Nephron progenitor cell (in vitro differentiated cells): ENCODE measurements around the gene EFHC1.

Source experiments
- DNase-seq: peaks from one replicate; pipeline ENCODE4 v3.0.0; 2021
- H3K27ac Mint-ChIP-seq: 2 replicates; pipeline ENCODE4 v1.8.0; 2021; ENCODE audit warnings: mild to moderate bottlenecking, moderate library complexity, mixed read lengths
- H3K27me3 Mint-ChIP-seq: 2 replicates; pipeline ENCODE4 v1.8.0; 2021; ENCODE audit warnings: mild to moderate bottlenecking, low read depth, mixed read lengths; ENCODE audit not compliant: poor library complexity
- H3K36me3 Mint-ChIP-seq: 2 replicates; pipeline ENCODE4 v1.8.0; 2021; ENCODE audit warnings: low read depth, mixed read lengths
- H3K4me1 Mint-ChIP-seq: 2 replicates; pipeline ENCODE4 v1.8.0; 2021; ENCODE audit warnings: mixed read lengths
- H3K4me3 Mint-ChIP-seq: 2 replicates; pipeline ENCODE4 v1.8.0; 2021; ENCODE audit warnings: mild to moderate bottlenecking, moderate library complexity, mixed read lengths
- H3K9me3 Mint-ChIP-seq: 2 replicates; pipeline ENCODE4 v1.8.0; 2021; ENCODE audit warnings: mild to moderate bottlenecking, moderate library complexity, mixed read lengths
- TF ChIP-seq, protein P1 (sequence below): fragments of 200-600 bp; sonication (generic); IDR thresholded peaks from 2 replicates; pipeline ENCODE4 v1.5.0; 2021; ENCODE audit warnings: antibody characterized with exemption

Gene EFHC1

GRCh38 chr6:52551483-52552277 lies 131.5 kb downstream of the EFHC1 start:
- DNase-seq = peak; percentile 42
- H3K27me3 Mint-ChIP-seq = no peaks in the 10 kb centered on the region
- TF ChIP-seq, protein P1, sequence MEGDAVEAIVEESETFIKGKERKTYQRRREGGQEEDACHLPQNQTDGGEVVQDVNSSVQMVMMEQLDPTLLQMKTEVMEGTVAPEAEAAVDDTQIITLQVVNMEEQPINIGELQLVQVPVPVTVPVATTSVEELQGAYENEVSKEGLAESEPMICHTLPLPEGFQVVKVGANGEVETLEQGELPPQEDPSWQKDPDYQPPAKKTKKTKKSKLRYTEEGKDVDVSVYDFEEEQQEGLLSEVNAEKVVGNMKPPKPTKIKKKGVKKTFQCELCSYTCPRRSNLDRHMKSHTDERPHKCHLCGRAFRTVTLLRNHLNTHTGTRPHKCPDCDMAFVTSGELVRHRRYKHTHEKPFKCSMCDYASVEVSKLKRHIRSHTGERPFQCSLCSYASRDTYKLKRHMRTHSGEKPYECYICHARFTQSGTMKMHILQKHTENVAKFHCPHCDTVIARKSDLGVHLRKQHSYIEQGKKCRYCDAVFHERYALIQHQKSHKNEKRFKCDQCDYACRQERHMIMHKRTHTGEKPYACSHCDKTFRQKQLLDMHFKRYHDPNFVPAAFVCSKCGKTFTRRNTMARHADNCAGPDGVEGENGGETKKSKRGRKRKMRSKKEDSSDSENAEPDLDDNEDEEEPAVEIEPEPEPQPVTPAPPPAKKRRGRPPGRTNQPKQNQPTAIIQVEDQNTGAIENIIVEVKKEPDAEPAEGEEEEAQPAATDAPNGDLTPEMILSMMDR = no peak
- peak overlapping the region; percentile 74 for H3K4me3 Mint-ChIP-seq
- peaks cover 69% of the 10 kb centered on the region for H3K4me1 Mint-ChIP-seq
- H3K36me3 Mint-ChIP-seq = no peaks in the 10 kb centered on the region
- H3K27ac Mint-ChIP-seq = peak overlapping the region; percentile 70
- H3K9me3 Mint-ChIP-seq = no peaks in the 10 kb centered on the region

DNA sequence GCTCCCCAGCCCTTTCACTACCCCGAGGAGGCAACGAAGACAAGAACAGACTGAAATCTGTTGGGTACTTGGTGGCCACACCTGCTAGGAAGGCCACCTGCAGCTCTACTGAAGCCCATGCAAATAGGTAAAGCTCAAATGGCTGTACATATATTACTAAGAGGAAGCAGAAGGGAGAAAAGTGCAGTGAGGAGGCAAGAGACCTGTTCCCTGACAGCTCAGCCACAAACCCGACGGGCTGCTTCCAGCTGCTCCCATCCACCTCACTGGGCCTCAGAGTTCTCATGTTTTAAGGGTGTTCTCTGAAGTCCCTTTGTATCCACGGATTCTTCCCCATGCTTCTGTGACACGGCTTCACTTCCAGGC lies 132.1 kb downstream of the EFHC1 start:
- TF ChIP-seq, protein P1 = no peak
- Mint-ChIP-seq H3K9me3 (no peaks in the 10 kb centered on the region), H3K36me3 (no peaks in the 10 kb centered on the region), H3K4me3 (peak overlapping the region; percentile 74), H3K27me3 (no peaks in the 10 kb centered on the region), H3K27ac (peak overlapping the region; percentile 46), H3K4me1 (peaks cover 66% of the 10 kb centered on the region)
- no peak for DNase-seq

- Mint-ChIP-seq H3K9me3 (no peaks in the 10 kb centered on the region), H3K36me3 (no peaks in the 10 kb centered on the region), H3K4me3 (no peak overlapping the region), H3K4me1 (peaks cover 68% of the 10 kb centered on the region), H3K27ac (peak overlapping the region; percentile 57), H3K27me3 (no peaks in the 10 kb centered on the region)
- TF ChIP-seq, protein P1 = no peak
- no peak for DNase-seq
These were observed 133.0 kb downstream of the EFHC1 start for GRCh38 chr6:52553158-52553557.

DNA sequence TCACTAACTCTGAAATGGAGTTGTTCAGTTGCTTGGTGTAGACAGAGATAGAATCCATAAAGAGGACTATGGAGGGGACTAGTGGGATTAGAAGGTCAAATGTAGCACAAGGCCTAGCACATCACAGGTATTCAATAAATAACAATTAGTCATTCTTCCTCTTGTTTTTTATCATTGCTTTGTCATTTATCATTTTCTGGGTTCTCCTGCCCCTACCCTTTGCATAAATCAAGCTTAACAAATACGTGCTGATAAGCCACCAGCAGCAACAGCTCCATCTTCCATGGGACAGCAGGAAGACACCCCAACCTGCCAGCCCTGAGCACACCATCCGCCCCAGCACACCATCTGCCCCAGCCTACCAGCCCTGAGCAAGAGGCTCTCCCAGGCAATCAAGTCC lies 133.6 kb downstream of the EFHC1 start:
- no peak for DNase-seq
- no peaks in the 10 kb centered on the region for H3K36me3 Mint-ChIP-seq
- TF ChIP-seq, protein P1 = no peak
- no peaks in the 10 kb centered on the region for H3K27me3 Mint-ChIP-seq
- H3K27ac Mint-ChIP-seq = no peak overlapping the region
- H3K4me3 Mint-ChIP-seq = no peak overlapping the region
- no peaks in the 10 kb centered on the region for H3K9me3 Mint-ChIP-seq
- peaks cover 70% of the 10 kb centered on the region for H3K4me1 Mint-ChIP-seq

DNA sequence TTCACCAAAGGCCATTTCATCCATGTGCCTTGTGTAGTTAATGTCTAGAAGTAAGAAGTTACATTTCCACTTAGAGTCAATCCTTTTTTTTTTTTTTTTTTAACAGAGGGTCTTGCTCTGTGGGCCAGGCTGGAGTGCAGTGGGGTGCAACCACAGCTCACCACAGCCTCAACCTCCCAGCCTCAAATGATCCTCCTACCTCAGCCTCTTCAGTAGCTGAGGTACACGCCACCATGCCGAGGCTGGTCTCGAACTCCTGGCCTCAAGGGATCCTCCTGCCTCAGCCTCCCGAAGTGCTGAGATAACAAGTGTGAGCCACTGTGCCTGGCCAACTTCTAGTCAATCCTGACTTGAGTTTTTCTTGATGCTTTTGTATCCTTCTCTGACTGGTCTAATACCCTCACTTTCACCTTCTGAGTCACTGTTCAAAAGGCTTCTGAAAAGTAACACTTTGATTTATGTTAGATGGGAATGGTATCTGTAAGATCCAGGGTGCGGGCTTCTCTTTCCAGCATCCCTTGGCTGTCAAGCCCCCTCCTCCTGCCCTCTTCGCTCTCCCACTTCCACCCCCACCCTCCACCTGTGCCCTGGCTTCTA lies 134.6 kb downstream of the EFHC1 start:
- Mint-ChIP-seq H3K4me3 (no peak overlapping the region), H3K9me3 (no peaks in the 10 kb centered on the region), H3K4me1 (peaks cover 73% of the 10 kb centered on the region), H3K27me3 (no peaks in the 10 kb centered on the region), H3K27ac (no peak overlapping the region), H3K36me3 (no peaks in the 10 kb centered on the region)
- TF ChIP-seq, protein P1 = no peak
- DNase-seq = no peak
